GM23248 (cell line): Measurements from ENCODE around the gene ATP5PO. TPM values are rescaled to one million over a fixed set of nuclear protein-coding genes. Genes with fewer than 3 reads are reported as not detected.
"Not testable (repeated sequence)": the region's sequence is repeated elsewhere in the genome, so short reads cannot be mapped to it uniquely, and the experiment has no call there.

ENCODE experiments used
- DNase-seq: peaks from one replicate; pipeline ENCODE4 v3.0.0-alpha.2; 2015
- H2AFZ ChIP-seq: fragments of 200-600 bp; sonication (generic); 2 replicates; pipeline ENCODE4 v1.6.1; 2016; ENCODE audit warnings: antibody characterized with exemption
- H3F3A ChIP-seq: fragments of 200-600 bp; sonication (generic); 2 replicates; pipeline ENCODE4 v1.6.1; 2016; ENCODE audit warnings: mild to moderate bottlenecking, antibody characterized with exemption, mixed run types; ENCODE audit not compliant: insufficient read depth
- H3K27ac ChIP-seq: fragments of 200-600 bp; sonication (generic); 2 replicates; pipeline ENCODE4 v1.5.1; 2016; ENCODE audit warnings: mild to moderate bottlenecking
- H3K27me3 ChIP-seq: fragments of 200-600 bp; sonication (generic); replicated peaks from 2 replicates; pipeline ENCODE4 v1.6.1; 2016; ENCODE audit warnings: mild to moderate bottlenecking; ENCODE audit not compliant: insufficient read depth
- H3K36me3 ChIP-seq: fragments of 200-600 bp; sonication (generic); 2 replicates; pipeline ENCODE4 v1.6.1; 2016; ENCODE audit warnings: low read depth, mild to moderate bottlenecking
- H3K4me1 ChIP-seq: fragments of 200-600 bp; sonication (generic); 2 replicates; pipeline ENCODE4 v1.6.1; 2016; ENCODE audit warnings: mild to moderate bottlenecking; ENCODE audit not compliant: insufficient read depth
- H3K4me2 ChIP-seq: fragments of 200-600 bp; sonication (generic); one replicate; pipeline ENCODE4 v1.6.1; 2016; ENCODE audit warnings: mild to moderate bottlenecking; ENCODE audit not compliant: unreplicated experiment
- H3K4me3 ChIP-seq: fragments of 200-600 bp; sonication (generic); 2 replicates; pipeline ENCODE4 v1.5.1; 2016; ENCODE audit warnings: mild to moderate bottlenecking
- H3K79me2 ChIP-seq: fragments of 200-600 bp; sonication (generic); 2 replicates; pipeline ENCODE4 v1.6.1; 2016; ENCODE audit warnings: mild to moderate bottlenecking; ENCODE audit not compliant: insufficient read depth
- H3K9ac ChIP-seq: fragments of 200-600 bp; sonication (generic); 2 replicates; pipeline ENCODE4 v1.6.1; 2016; ENCODE audit warnings: mild to moderate bottlenecking
- H3K9me2 ChIP-seq: fragments of 200-600 bp; sonication (generic); 2 replicates; pipeline ENCODE4 v1.6.1; 2016; ENCODE audit warnings: mixed run types, mild to moderate bottlenecking, moderate library complexity; ENCODE audit not compliant: insufficient read depth
- H3K9me3 ChIP-seq: fragments of 200-600 bp; sonication (generic); one replicate; pipeline ENCODE4 v1.6.1; 2017; ENCODE audit warnings: low read depth
- H4K20me1 ChIP-seq: fragments of 200-600 bp; sonication (generic); 2 replicates; pipeline ENCODE4 v1.6.0; 2016; ENCODE audit not compliant: insufficient read depth
- EZH2 ChIP-seq: fragments of 200-600 bp; sonication (generic); IDR thresholded peaks from 2 replicates; pipeline ENCODE4 v1.6.1; 2018; ENCODE audit warnings: antibody characterized with exemption, mild to moderate bottlenecking; ENCODE audit not compliant: insufficient read depth, poor library complexity, severe bottlenecking
- EZH2phosphoT487 ChIP-seq: fragments of 200-600 bp; sonication (generic); IDR thresholded peaks from 2 replicates; pipeline ENCODE4 v1.6.1; 2018; ENCODE audit warnings: antibody characterized with exemption, moderate library complexity, mild to moderate bottlenecking, low read depth; ENCODE audit not compliant: insufficient read depth
- WGBS, 2 experiments: methylation state at CpG; one replicate each; pipeline ENCODE4 v1.1.6; 2015 to 2017; ENCODE audit warnings: low lambda C conversion rate in 2 of 2, low coverage in 1 of 2; ENCODE audit errors: missing lambda C conversion rate in 2 of 2; 5-methylcytosine and 5-hydroxymethylcytosine counted together
- in situ Hi-C: fragments of 300-500 bp; cut with MboI; formaldehyde crosslinking; loops from 2 replicates; pipeline ENCODE4 v1.15.0; 2020
- polyA plus RNA-seq: library from polyadenylated mRNA; unstranded; fragments of >200 nt; fragmentation: Nextera tagmentation; extraction: Ambion mirVana; gene quantifications from 2 replicates; pipeline ENCODE4 v1.2.1, GENCODE V29; 2016
- total RNA-seq: library from RNA; depleted of rRNA; stranded (reverse); fragments of >200 nt; shearing (Covaris generic); gene quantifications from 2 replicates; pipeline ENCODE4 v1.2.3, GENCODE V29; 2014

Gene ATP5PO
- total and polyA plus RNA-seq, 2 experiments from 2014 or later: 122 to 237 TPM

GRCh38 chr21:33865996-33866575 is 49.5 kb downstream of the ATP5PO start:
- Histone ChIP-seq H3K4me3 (no peak overlapping the region), H3K36me3 (no peaks in the 10 kb centered on the region), H4K20me1 (no peaks in the 10 kb centered on the region), H3K79me2 (no peaks in the 10 kb centered on the region), H2AFZ (no peak overlapping the region), H3K27me3 (no peaks in the 10 kb centered on the region), H3F3A (0 out of 2 replicates have a peak, but pooled peaks cover 5% of the 10 kb centered on the region), H3K27ac (no peak overlapping the region), H3K9ac (no peak overlapping the region), H3K9me2 (no peaks in the 10 kb centered on the region), H3K4me2 (no peak overlapping the region), H3K9me3 (no peaks in the 10 kb centered on the region), H3K4me1 (peaks cover 5% of the 10 kb centered on the region; the same call in 1 of the 2 replicates)
- no peak for DNase-seq
- in situ Hi-C loops: no loop called here
- TF ChIP-seq EZH2phosphoT487: no peak
- TF ChIP-seq EZH2: no peak
- WGBS, 2 experiments: 39% methylated on average over 7 to 8 of the region's 8 CpGs

GRCh38 chr21:33865176-33865575 is 50.4 kb downstream of the ATP5PO start:
- in situ Hi-C loops: no loop called here
- DNase-seq: no peak
- Histone ChIP-seq H3F3A (0 out of 2 replicates have a peak, but pooled peaks cover 5% of the 10 kb centered on the region), H3K4me1 (peaks cover 5% of the 10 kb centered on the region; the same call in 1 of the 2 replicates), H4K20me1 (no peaks in the 10 kb centered on the region), H3K9me2 (no peaks in the 10 kb centered on the region), H3K27ac (no peak overlapping the region), H3K9ac (no peak overlapping the region), H3K36me3 (no peaks in the 10 kb centered on the region), H3K4me3 (no peak overlapping the region), H3K27me3 (no peaks in the 10 kb centered on the region), H3K4me2 (no peak overlapping the region), H3K9me3 (no peaks in the 10 kb centered on the region), H2AFZ (no peak overlapping the region), H3K79me2 (no peaks in the 10 kb centered on the region)
- TF ChIP-seq EZH2: no peak
- no peak for TF ChIP-seq EZH2phosphoT487
- 84 to 86% methylated on average over 9 of the region's 9 CpGs for WGBS, 2 experiments

GRCh38 chr21:33864150-33864549 is 51.5 kb downstream of the ATP5PO start:
- in situ Hi-C loops: no loop called here
- H3K36me3 ChIP-seq: no peaks in the 10 kb centered on the region
- no peak overlapping the region for H3K27ac ChIP-seq
- no peaks in the 10 kb centered on the region for H3K9me2 ChIP-seq
- H3F3A ChIP-seq: 0 out of 2 replicates have a peak, but pooled peaks cover 5% of the 10 kb centered on the region
- H3K9ac ChIP-seq: no peak overlapping the region
- no peaks in the 10 kb centered on the region for H3K79me2 ChIP-seq
- peaks cover 5% of the 10 kb centered on the region; the same call in 1 of the 2 replicates for H3K4me1 ChIP-seq
- H3K9me3 ChIP-seq: no peaks in the 10 kb centered on the region
- H4K20me1 ChIP-seq: no peaks in the 10 kb centered on the region
- DNase-seq: no peak
- WGBS, 2 experiments: 65 to 67% methylated on average over 1 of the region's 1 CpG
- no peak for TF ChIP-seq EZH2phosphoT487
- TF ChIP-seq EZH2: no peak
- no peak overlapping the region for H2AFZ ChIP-seq
- H3K4me2 ChIP-seq: no peak overlapping the region
- no peak overlapping the region for H3K4me3 ChIP-seq
- no peaks in the 10 kb centered on the region for H3K27me3 ChIP-seq

- H3K9ac ChIP-seq, H3K79me2 ChIP-seq, H3K9me3 ChIP-seq, H3K27ac ChIP-seq, H3K4me2 ChIP-seq, H3K27me3 ChIP-seq, in situ Hi-C loops, H3K4me3 ChIP-seq, H3F3A ChIP-seq, H3K9me2 ChIP-seq, DNase-seq, H3K36me3 ChIP-seq, H3K4me1 ChIP-seq, H4K20me1 ChIP-seq, H2AFZ ChIP-seq: not testable (repeated sequence)
- 85 to 92% methylated on average over 8 of the region's 8 CpGs for WGBS, 2 experiments
Observed at GRCh38 chr21:33863191-33863590, 52.4 kb downstream of the ATP5PO start.

- DNase-seq: no peak
- Histone ChIP-seq H3K4me3 (no peak overlapping the region), H3K79me2 (no peaks in the 10 kb centered on the region), H3K9ac (no peak overlapping the region), H3F3A (no peaks in the 10 kb centered on the region), H3K27ac (no peak overlapping the region), H3K27me3 (no peaks in the 10 kb centered on the region), H3K4me1 (no peaks in the 10 kb centered on the region), H3K9me2 (no peaks in the 10 kb centered on the region), H3K9me3 (no peaks in the 10 kb centered on the region), H3K4me2 (no peak overlapping the region), H2AFZ (no peak overlapping the region), H3K36me3 (no peaks in the 10 kb centered on the region), H4K20me1 (no peaks in the 10 kb centered on the region)
- in situ Hi-C loops: no loop called here
- no peak for TF ChIP-seq EZH2phosphoT487
- TF ChIP-seq EZH2: no peak
- 87 to 90% methylated on average over 3 of the region's 3 CpGs for WGBS, 2 experiments
Observed at GRCh38 chr21:33861125-33861524, 54.5 kb downstream of the ATP5PO start.
